Hematopoietic multipotent progenitor cell (in vitro differentiated cells): Measurements from ENCODE around the gene ELF2. TPM values are rescaled to one million over a fixed set of nuclear protein-coding genes. Genes with fewer than 3 reads are reported as not detected.
A peak's percentile ranks its signal among the peaks of the same experiment; 100 is the strongest.
"Not testable (repeated sequence)": the region's sequence is repeated elsewhere in the genome, so short reads cannot be mapped to it uniquely, and the experiment has no call there.

Experiments used
- DNase-seq, 3 donors: peaks; one replicate each; pipeline ENCODE4 v3.0.0-alpha.2; 2011 to 2015; ENCODE audit warnings: low read depth in 2 of 3, low spot score in 2 of 3
- total RNA-seq: library from RNA; depleted of rRNA; stranded (reverse); fragments of >200 nt; gene quantifications from one replicate; pipeline ENCODE4 v1.2.3, GENCODE V29; 2012

The ELF2 gene
- total RNA-seq, 1 donor = 34.2 TPM

GRCh38 chr4:139188648-139189416 is 11.8 kb upstream of the ELF2 start:
- DNase-seq = peak in 2 of 3 donors; percentile 55 to 70

- DNase-seq = peak in 1 of 3 donors; percentile 42
Observed at GRCh38 chr4:139184129-139184528, 7.1 kb upstream of the ELF2 start.

- peak; percentile 85 to 97 (median 94) for DNase-seq
Observed at GRCh38 chr4:139177869-139178619, 1.0 kb upstream of the ELF2 start.

GRCh38 chr4:139176302-139177048 is 543 bp downstream of the ELF2 start:
- peak; percentile 57 to 90 (median 89) for DNase-seq

- peak in 1 of 3 donors; percentile 13 for DNase-seq
Observed at GRCh38 chr4:139175646-139176301, 1.2 kb downstream of the ELF2 start.

- no peak for DNase-seq
Observed at GRCh38 chr4:139171876-139172691, 4.9 kb downstream of the ELF2 start.

GRCh38 chr4:139170932-139171331 is 6.1 kb downstream of the ELF2 start:
- DNase-seq = no peak

GRCh38 chr4:139167774-139168444 is 9.1 kb downstream of the ELF2 start:
- peak in 1 of 3 donors; percentile 62 for DNase-seq

GRCh38 chr4:139164731-139165130 is 12.3 kb downstream of the ELF2 start:
- no peak for DNase-seq

- no peak for DNase-seq
Observed at GRCh38 chr4:139163806-139164206, 13.2 kb downstream of the ELF2 start.

GRCh38 chr4:139157977-139158376 is 19.0 kb downstream of the ELF2 start:
- DNase-seq = not testable (repeated sequence)

GRCh38 chr4:139154952-139155557 is 22.0 kb downstream of the ELF2 start:
- DNase-seq = no peak

- no peak for DNase-seq
Observed at GRCh38 chr4:139154538-139154937, 22.5 kb downstream of the ELF2 start.

- no peak for DNase-seq
Observed at GRCh38 chr4:139154134-139154421, 22.9 kb downstream of the ELF2 start.

GRCh38 chr4:139153411-139154133 is 23.4 kb downstream of the ELF2 start:
- no peak for DNase-seq

- DNase-seq = no peak
Observed at GRCh38 chr4:139152249-139152648, 24.8 kb downstream of the ELF2 start.

- DNase-seq = no peak
Observed at GRCh38 chr4:139146926-139147629, 29.9 kb downstream of the ELF2 start.

GRCh38 chr4:139145552-139145932 is 31.5 kb downstream of the ELF2 start:
- DNase-seq = no peak
